ENCODE measurements around the gene PCSK6.

Gene PCSK6

GRCh38 chr15:101322854-101323477 is 166.5 kb downstream of the PCSK6 start:
- FAIRE-seq, result no peak

DNA sequence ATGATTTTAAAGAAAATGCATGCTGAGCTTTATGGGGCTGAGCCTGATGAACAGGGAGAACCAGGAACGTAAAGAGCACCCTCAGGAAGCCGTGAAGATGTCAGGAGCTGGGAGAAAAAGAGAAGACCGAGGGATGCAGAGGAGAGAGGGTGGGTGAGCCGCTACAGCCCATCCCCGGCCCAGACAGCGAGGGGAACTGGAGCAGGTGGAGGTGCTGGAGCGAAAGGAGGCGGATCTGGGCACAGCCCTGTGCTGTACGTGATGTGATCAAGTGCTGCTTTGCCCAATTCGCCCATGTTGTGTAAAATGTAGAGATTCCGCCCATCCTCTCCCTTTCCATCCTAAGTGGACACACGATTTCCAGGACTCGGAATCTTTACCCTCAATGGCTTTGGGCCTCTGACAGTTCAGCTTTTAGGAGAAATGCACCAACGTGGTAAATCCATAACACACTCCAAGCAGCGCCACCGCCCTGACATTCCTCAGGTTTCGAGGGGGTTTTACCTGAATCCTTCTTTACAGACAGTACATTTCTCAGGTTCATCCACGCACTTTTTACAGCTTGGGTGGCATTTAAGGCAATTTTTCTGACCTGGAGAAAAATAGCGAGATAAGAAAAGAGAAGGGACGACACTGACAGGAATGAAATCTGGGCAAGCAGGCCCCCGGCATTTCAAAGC is 167.4 kb downstream of the PCSK6 start:
- FAIRE-seq, result no peak

GRCh38 chr15:101320501-101321052 is 168.9 kb downstream of the PCSK6 start:
- no peak for FAIRE-seq

GRCh38 chr15:101318839-101319238 is 170.7 kb downstream of the PCSK6 start:
- FAIRE-seq, result no peak

GRCh38 chr15:101318147-101318819 is 171.2 kb downstream of the PCSK6 start:
- FAIRE-seq, result no peak

GRCh38 chr15:101317336-101317872 is 172.1 kb downstream of the PCSK6 start:
- no peak for FAIRE-seq

GRCh38 chr15:101316529-101316928 is 173.0 kb downstream of the PCSK6 start:
- FAIRE-seq, result no peak

DNA sequence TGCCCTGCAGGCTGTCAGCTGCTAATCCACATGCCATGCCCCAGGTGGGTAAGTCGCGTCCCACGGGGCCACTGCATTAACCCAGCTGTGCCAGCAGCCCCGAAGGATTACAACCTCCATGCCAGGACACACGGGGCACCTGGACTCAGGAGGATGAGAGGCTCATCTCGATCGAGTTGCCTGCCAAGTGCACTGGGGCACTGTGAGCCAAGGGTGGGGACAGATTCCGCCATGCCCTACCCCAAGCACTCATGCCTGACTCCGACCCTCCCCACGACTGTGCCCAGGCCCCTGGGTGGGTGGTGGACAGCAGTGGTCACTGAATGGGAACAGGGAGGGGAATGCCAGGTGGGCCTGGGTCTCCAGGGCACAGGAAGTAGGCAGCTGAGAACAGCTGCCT is 173.8 kb downstream of the PCSK6 start:
- no peak for FAIRE-seq

- FAIRE-seq, result no peak
Observed at GRCh38 chr15:101314336-101315125, 175.0 kb downstream of the PCSK6 start.

DNA sequence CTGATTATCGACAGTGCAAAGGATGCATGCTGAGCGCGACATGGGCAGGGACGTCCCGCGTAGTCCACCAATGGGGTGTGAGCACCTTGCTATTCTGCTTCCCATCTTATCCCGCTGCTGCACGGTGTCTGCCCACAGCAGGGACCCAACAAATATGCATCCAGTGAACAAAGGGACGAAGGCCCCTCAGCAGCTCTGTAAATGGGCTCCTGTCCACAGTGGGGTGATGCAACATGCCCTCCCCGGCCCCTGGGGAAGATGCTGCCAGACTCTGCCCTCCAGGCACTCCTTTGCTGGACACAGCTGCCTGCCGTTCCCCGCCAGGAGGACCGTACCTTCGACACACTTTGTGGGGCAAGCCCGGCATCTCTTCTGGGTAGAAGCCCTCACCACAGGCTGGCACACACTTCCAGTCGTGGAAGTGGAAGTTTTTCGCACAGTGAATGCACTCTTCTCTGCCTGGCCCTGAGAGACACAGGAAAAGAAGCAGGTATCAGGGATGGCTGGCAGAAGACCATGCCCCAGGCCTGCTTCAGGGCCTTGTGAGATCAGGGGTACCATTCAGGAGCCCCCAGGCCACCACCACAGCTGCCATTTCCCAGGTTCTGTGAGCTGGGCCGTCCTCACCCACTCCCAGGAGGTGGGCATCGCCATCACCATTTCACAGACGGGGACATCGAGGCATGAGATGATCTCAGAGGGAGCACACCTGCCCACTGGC is 176.3 kb downstream of the PCSK6 start:
- no peak for FAIRE-seq

GRCh38 chr15:101310508-101310907 is 179.0 kb downstream of the PCSK6 start:
- no peak for FAIRE-seq

GRCh38 chr15:101310161-101310480 is 179.4 kb downstream of the PCSK6 start:
- no peak for FAIRE-seq

DNA sequence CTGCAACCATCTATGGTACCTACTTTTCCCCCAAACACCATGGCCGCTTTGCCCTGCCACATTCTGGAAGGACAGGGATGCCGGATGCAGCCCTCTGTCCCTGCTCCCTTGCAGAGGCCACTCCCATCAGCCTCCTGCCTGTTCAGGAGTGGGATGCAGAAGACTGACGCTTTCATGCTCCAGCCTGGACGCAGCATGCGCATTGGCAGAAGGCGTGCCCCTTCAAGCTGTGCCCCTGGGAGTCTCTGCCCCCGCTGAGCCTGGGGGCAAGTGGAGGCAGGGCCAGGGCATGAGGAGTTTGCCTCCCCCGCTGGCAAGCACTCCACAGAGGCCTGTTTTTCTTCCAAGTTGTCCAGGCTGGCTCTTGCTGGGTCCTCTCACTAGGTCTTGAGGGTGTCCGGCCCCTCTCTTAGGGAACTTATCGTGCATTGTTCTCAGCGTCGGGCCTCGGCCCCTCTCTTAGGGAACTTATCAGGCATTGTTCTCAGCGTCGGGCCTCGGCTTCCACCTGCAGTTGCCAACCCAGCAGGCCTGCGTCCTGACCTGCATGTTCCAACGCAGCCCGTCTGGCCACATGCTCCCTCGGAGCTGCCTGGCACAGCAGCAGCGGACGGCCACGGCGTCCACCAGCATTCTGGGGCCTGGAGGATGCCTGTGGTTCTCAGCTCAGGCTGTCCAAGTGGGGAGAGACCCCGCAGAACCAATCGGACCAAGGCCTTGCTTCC is 179.9 kb downstream of the PCSK6 start:
- no peak for FAIRE-seq

GRCh38 chr15:101308604-101309435 is 180.7 kb downstream of the PCSK6 start:
- FAIRE-seq, result no peak

DNA sequence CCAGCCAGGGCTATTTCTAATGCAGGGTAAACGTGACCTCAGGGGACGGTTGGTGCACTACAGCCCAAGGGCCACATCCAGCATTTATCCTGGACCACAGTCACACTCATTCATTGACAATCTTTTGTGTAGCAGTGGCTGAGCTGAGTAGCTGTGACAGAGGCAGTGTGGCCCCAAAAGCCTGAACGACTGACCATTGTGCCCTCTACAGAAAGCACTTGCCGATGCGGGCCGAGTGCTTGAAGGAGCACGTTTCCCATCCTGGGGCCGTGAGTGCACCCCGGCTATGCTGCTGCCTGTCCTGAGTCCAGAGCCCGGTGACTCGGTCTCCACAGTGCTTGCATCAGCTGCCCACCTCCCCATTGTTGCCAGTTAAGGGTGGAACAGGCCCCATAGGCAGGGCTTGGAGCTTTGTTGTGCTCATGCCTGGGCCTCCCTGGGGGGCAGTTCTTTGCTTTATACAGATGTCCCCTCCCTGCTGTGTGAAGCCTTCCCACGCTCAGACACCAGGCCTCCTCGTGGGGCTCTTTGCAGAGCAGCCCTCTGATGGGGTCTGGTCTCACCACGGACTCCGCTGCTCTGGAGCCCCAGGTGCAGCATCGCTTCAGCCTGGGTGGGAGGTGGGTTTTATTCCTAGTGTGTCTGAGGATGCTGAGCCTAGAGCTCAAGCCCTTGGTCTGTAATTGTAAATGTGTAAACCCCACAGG is 181.5 kb downstream of the PCSK6 start:
- no peak for FAIRE-seq

- no peak for FAIRE-seq
Observed at GRCh38 chr15:101307048-101307896, 182.2 kb downstream of the PCSK6 start.

GRCh38 chr15:101306341-101307047 is 183.0 kb downstream of the PCSK6 start:
- FAIRE-seq, result no peak

DNA sequence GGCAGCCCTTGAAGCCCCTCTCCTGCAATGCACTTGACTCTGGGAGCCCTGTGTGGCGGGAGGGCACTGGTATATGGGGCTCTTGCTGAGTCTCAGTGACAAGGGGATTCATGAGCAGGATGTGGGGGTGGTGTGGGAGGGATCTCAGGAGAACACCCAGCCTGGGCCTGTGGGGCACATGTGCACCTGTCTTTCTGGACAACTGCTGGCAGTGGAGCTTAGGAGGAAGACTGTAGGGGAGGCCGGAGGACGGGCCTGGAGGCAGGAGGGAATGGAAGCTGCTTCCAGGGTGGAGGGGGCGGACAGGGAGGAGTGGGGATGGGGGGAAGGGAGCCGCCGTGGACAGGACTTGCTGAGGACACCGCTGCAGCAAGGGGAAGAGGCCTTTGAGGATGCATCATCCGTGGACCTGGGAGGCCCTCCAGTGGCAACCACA is 183.7 kb downstream of the PCSK6 start:
- no peak for FAIRE-seq
